ENCODE measurements around the gene GLG1. TPM values are rescaled to one million over a fixed set of nuclear protein-coding genes. Genes with fewer than 3 reads are reported as not detected.

GLG1 gene
- total and polyA plus RNA-seq, 2 donors (not counting 3 experiments of a cell fraction or from before 2014, with no cell fraction given), result 86.3 to 165 TPM

GRCh38 chr16:74633686-74634085 is 26.8 kb upstream of the GLG1 start:
- Histone ChIP-seq H3K9ac (replicated peaks; ENCODE audit: extremely low read depth, insufficient read depth, low read length) (no peak overlapping the region), H3K4me1 (ENCODE audit: control insufficient read depth, extremely low read depth, insufficient read depth, low read length) (no peaks in the 10 kb centered on the region), H3K4me2 (ENCODE audit: insufficient read depth, low read length) (no peak overlapping the region), H3K27ac (ENCODE audit: insufficient read depth, low read depth, low read length) (no peak overlapping the region), H4K20me1 (replicated peaks; ENCODE audit: control insufficient read depth, extremely low read depth, insufficient read depth, low read length) (no peaks in the 10 kb centered on the region), H3K9me3 (replicated peaks; ENCODE audit: control insufficient read depth, insufficient read depth, low read length) (no peaks in the 10 kb centered on the region), H3K79me2 (ENCODE audit: control insufficient read depth, insufficient read depth, low read length) (no peaks in the 10 kb centered on the region), H2AFZ (ENCODE audit: low read depth, low read length) (no peak overlapping the region), H3K36me3 (ENCODE audit: control insufficient read depth in 2 of 2, extremely low read depth in 1 of 2, insufficient read depth in 2 of 2, low read length in 2 of 2) (peaks cover 20% of the 10 kb centered on the region in 2 experiments), H3K4me3 (replicated peaks in 1 of 3; ENCODE audit: insufficient read depth in 1 of 3, low read depth in 1 of 3, low read length in 3 of 3) (no peak overlapping the region), H3K27me3 (ENCODE audit: control insufficient read depth in 2 of 2, insufficient read depth in 2 of 2, low read length in 2 of 2) (no peaks in the 10 kb centered on the region), H3K9me1 (replicated peaks; ENCODE audit: control insufficient read depth, extremely low read depth, insufficient read depth, low read length) (no peaks in the 10 kb centered on the region)
- no peak for TF ChIP-seq GATA2 (IDR thresholded peaks at IDR 0.05; ENCODE audit: insufficient read depth, insufficient read length, low read depth, low read length)
- no peak for TF ChIP-seq POLR2A (IDR thresholded peaks at IDR 0.05; ENCODE audit: low read depth, low read length)
- TF ChIP-seq JUN (IDR thresholded peaks at IDR 0.05; ENCODE audit: borderline replicate concordance, insufficient read depth, insufficient read length, low read depth), result no peak
- no peak for TF ChIP-seq POLR2AphosphoS5 (IDR thresholded peaks at IDR 0.05; ENCODE audit: insufficient read depth, low read depth, low read length)
- TF ChIP-seq MAX (IDR thresholded peaks at IDR 0.05; ENCODE audit: insufficient read depth, insufficient read length), result no peak
- TF ChIP-seq CTCF (IDR thresholded peaks at IDR 0.05; ENCODE audit: extremely low read depth in 1 of 2, insufficient read depth in 1 of 2, low read depth in 1 of 2, low read length in 2 of 2), result no peak
- no peak for TF ChIP-seq MYC (IDR thresholded peaks at IDR 0.05; ENCODE audit: low read depth, low read length)
- no peak for TF ChIP-seq FOS (IDR thresholded peaks at IDR 0.05; ENCODE audit: borderline replicate concordance, insufficient read depth, low read length)
- TF ChIP-seq EZH2 (IDR thresholded peaks at IDR 0.05; ENCODE audit: borderline replicate concordance, low read depth, low read length, severe bottlenecking), result no peak
- CTCF ChIA-PET, result no interaction called here
- dilution Hi-C loops (cut with MboI; ENCODE audit: extremely low pct_ligation_motif_present, low sequenced_read_pairs) (no loop called here), intact Hi-C loops (cut with micrococcal nuclease) (no loop called here)
- POLR2A ChIA-PET, result no interaction called here
- no peak for DNase-seq (ENCODE audit: low read depth, low spot score)
- BruUV-seq (replicated peaks), result no TSS peak
- FAIRE-seq, result no peak

Measured in endothelial cell of umbilical vein (primary cell).